Measurements from ENCODE around the gene AGBL4.

Gene AGBL4

GRCh38 chr1:48853006-48853405, 1170.7 kb downstream of the AGBL4 start:
- no peak overlapping the region for H3K27ac ChIP-seq
- H3K9me3 ChIP-seq (ENCODE audit: low read depth, low read length): no peaks in the 10 kb centered on the region; the same call in 1 of the 2 replicates
- no peak overlapping the region for H3K9ac ChIP-seq (ENCODE audit: insufficient read length)
- H3K4me3 ChIP-seq: no peak overlapping the region
- DNase-seq (ENCODE audit: low read depth, low spot score): no peak
- no peaks in the 10 kb centered on the region for H3K36me3 ChIP-seq (ENCODE audit: insufficient read depth, low read length)
- TF ChIP-seq POLR2AphosphoS5 (IDR thresholded peaks at IDR 0.05; ENCODE audit: borderline replicate concordance, low read depth, low read length): no peak
- TF ChIP-seq EZH2 (IDR thresholded peaks at IDR 0.05): no peak
- no peak for TF ChIP-seq FOXP2 (optimal IDR thresholded peaks at IDR 0.05; ENCODE audit: control extremely low read depth, extremely low read length, insufficient read depth)

- Histone ChIP-seq H3K27ac (no peak overlapping the region), H3K36me3 (ENCODE audit: insufficient read depth, low read length) (no peaks in the 10 kb centered on the region), H3K4me3 (no peak overlapping the region), H3K9ac (ENCODE audit: insufficient read length) (no peak overlapping the region), H3K9me3 (ENCODE audit: low read depth, low read length) (no peaks in the 10 kb centered on the region; the same call in 1 of the 2 replicates)
- no peak for DNase-seq (ENCODE audit: low read depth, low spot score)
- no peak for TF ChIP-seq FOXP2 (optimal IDR thresholded peaks at IDR 0.05; ENCODE audit: control extremely low read depth, extremely low read length, insufficient read depth)
- no peak for TF ChIP-seq POLR2AphosphoS5 (IDR thresholded peaks at IDR 0.05; ENCODE audit: borderline replicate concordance, low read depth, low read length)
Measured at GRCh38 chr1:48851638-48852037, 1172.1 kb downstream of the AGBL4 start.

GRCh38 chr1:48848035-48848434, 1175.7 kb downstream of the AGBL4 start:
- H3K9ac ChIP-seq (ENCODE audit: insufficient read length): no peak overlapping the region
- no peaks in the 10 kb centered on the region for H3K36me3 ChIP-seq (ENCODE audit: insufficient read depth, low read length)
- TF ChIP-seq EZH2 (IDR thresholded peaks at IDR 0.05) (no peak), FOXP2 (optimal IDR thresholded peaks at IDR 0.05; ENCODE audit: control extremely low read depth, extremely low read length, insufficient read depth) (no peak), POLR2AphosphoS5 (IDR thresholded peaks at IDR 0.05; ENCODE audit: borderline replicate concordance, low read depth, low read length) (no peak)
- no peak for DNase-seq (ENCODE audit: low read depth, low spot score)
- no peaks in the 10 kb centered on the region for H3K9me3 ChIP-seq (ENCODE audit: low read depth, low read length)
- no peak overlapping the region for H3K27ac ChIP-seq
- no peak overlapping the region for H3K4me3 ChIP-seq

GRCh38 chr1:48846441-48846840, 1177.3 kb downstream of the AGBL4 start:
- H3K4me3 ChIP-seq: no peak overlapping the region
- no peak overlapping the region for H3K27ac ChIP-seq
- no peak overlapping the region for H3K9ac ChIP-seq (ENCODE audit: insufficient read length)
- no peak for DNase-seq (ENCODE audit: low read depth, low spot score)
- H3K36me3 ChIP-seq (ENCODE audit: insufficient read depth, low read length): no peaks in the 10 kb centered on the region
- TF ChIP-seq EZH2 (IDR thresholded peaks at IDR 0.05): no peak
- no peaks in the 10 kb centered on the region for H3K9me3 ChIP-seq (ENCODE audit: low read depth, low read length)

GRCh38 chr1:48844187-48844586, 1179.6 kb downstream of the AGBL4 start:
- no peak overlapping the region for H3K9ac ChIP-seq (ENCODE audit: insufficient read length)

GRCh38 chr1:48841966-48842365, 1181.8 kb downstream of the AGBL4 start:
- Histone ChIP-seq H3K36me3 (ENCODE audit: insufficient read depth, low read length) (no peaks in the 10 kb centered on the region), H3K9ac (ENCODE audit: insufficient read length) (peak overlapping the region; percentile 29), H3K4me3 (peak overlapping the region; percentile 38), H3K9me3 (ENCODE audit: low read depth, low read length) (no peaks in the 10 kb centered on the region), H3K27ac (peak overlapping the region; percentile 97)
- DNase-seq (ENCODE audit: low read depth, low spot score): peak; percentile 42
- TF ChIP-seq FOXP2 (optimal IDR thresholded peaks at IDR 0.05; ENCODE audit: control extremely low read depth, extremely low read length, insufficient read depth) (peak; percentile 8), POLR2AphosphoS5 (IDR thresholded peaks at IDR 0.05; ENCODE audit: borderline replicate concordance, low read depth, low read length) (no peak), EZH2 (IDR thresholded peaks at IDR 0.05) (no peak)

More at GRCh38 chr1:48844187-48844586, 1179.6 kb downstream of the AGBL4 start:
- Histone ChIP-seq H3K36me3 (ENCODE audit: insufficient read depth, low read length) (no peaks in the 10 kb centered on the region), H3K4me3 (no peak overlapping the region), H3K9me3 (ENCODE audit: low read depth, low read length) (no peaks in the 10 kb centered on the region), H3K27ac (no peak overlapping the region)
- TF ChIP-seq FOXP2 (optimal IDR thresholded peaks at IDR 0.05; ENCODE audit: control extremely low read depth, extremely low read length, insufficient read depth) (no peak), EZH2 (IDR thresholded peaks at IDR 0.05) (no peak), POLR2AphosphoS5 (IDR thresholded peaks at IDR 0.05; ENCODE audit: borderline replicate concordance, low read depth, low read length) (no peak)
- DNase-seq (ENCODE audit: low read depth, low spot score): no peak

GRCh38 chr1:48841461-48841860, 1182.3 kb downstream of the AGBL4 start:
- Histone ChIP-seq H3K36me3 (ENCODE audit: insufficient read depth, low read length) (no peaks in the 10 kb centered on the region), H3K9ac (ENCODE audit: insufficient read length) (peak overlapping the region; percentile 54), H3K9me3 (ENCODE audit: low read depth, low read length) (no peaks in the 10 kb centered on the region), H3K4me3 (peak overlapping the region; percentile 38), H3K27ac (peak overlapping the region; percentile 97)
- TF ChIP-seq POLR2AphosphoS5 (IDR thresholded peaks at IDR 0.05; ENCODE audit: borderline replicate concordance, low read depth, low read length): peak; percentile 44; the same call in 1 of the 2 replicates
- TF ChIP-seq EZH2 (IDR thresholded peaks at IDR 0.05): no peak
- peak; percentile 60 for TF ChIP-seq FOXP2 (optimal IDR thresholded peaks at IDR 0.05; ENCODE audit: control extremely low read depth, extremely low read length, insufficient read depth)
- peak; percentile 78 for DNase-seq (ENCODE audit: low read depth, low spot score)

- TF ChIP-seq EZH2 (IDR thresholded peaks at IDR 0.05): no peak
- Histone ChIP-seq H3K9ac (ENCODE audit: insufficient read length) (no peak overlapping the region), H3K36me3 (ENCODE audit: insufficient read depth, low read length) (no peaks in the 10 kb centered on the region), H3K27ac (no peak overlapping the region), H3K4me3 (no peak overlapping the region), H3K9me3 (ENCODE audit: low read depth, low read length) (no peaks in the 10 kb centered on the region)
- no peak for DNase-seq (ENCODE audit: low read depth, low spot score)
Measured at GRCh38 chr1:48831120-48831978, 1192.4 kb downstream of the AGBL4 start.

- no peak overlapping the region for H3K9ac ChIP-seq (ENCODE audit: insufficient read length)
- no peaks in the 10 kb centered on the region for H3K36me3 ChIP-seq (ENCODE audit: insufficient read depth, low read length)
- no peaks in the 10 kb centered on the region for H3K9me3 ChIP-seq (ENCODE audit: low read depth, low read length)
- DNase-seq (ENCODE audit: low read depth, low spot score): no peak
- no peak for TF ChIP-seq POLR2AphosphoS5 (IDR thresholded peaks at IDR 0.05; ENCODE audit: borderline replicate concordance, low read depth, low read length)
- TF ChIP-seq EZH2 (IDR thresholded peaks at IDR 0.05): no peak
- no peak for TF ChIP-seq FOXP2 (optimal IDR thresholded peaks at IDR 0.05; ENCODE audit: control extremely low read depth, extremely low read length, insufficient read depth)
- no peak overlapping the region for H3K27ac ChIP-seq
- no peak overlapping the region for H3K4me3 ChIP-seq
Measured at GRCh38 chr1:48830715-48831114, 1193.0 kb downstream of the AGBL4 start.

Measured in SK-N-MC (cell line).